Retinal pigment epithelial cell (primary cell): ENCODE results near the gene C4orf36.
A peak's percentile ranks its signal among the peaks of the same experiment; 100 is the strongest.

Source experiments
- DNase-seq: peaks from one replicate; pipeline ENCODE4 v3.0.0-alpha.2; 2010; ENCODE audit warnings: low read depth
- H3K4me3 ChIP-seq: 2 replicates; pipeline ENCODE4 v1.5.1; 2011; ENCODE audit warnings: mild to moderate bottlenecking, low read length, control low read depth, moderate library complexity
- TF ChIP-seq, protein P1 (sequence below): conservative IDR thresholded peaks from 2 replicates; pipeline ENCODE4 v1.5.1; 2011; ENCODE audit warnings: low read depth, low read length, control low read depth, inconsistent platforms

The C4orf36 gene

GRCh38 chr4:86891762-86892635, at the start of gene C4orf36:
C4orf36 (minus strand) TSS chr4:86892422; CDS start chr4:86891520, 902 bp downstream.
- peak within 1 kb of the TSS; percentile 67 for H3K4me3 ChIP-seq
- no peak for DNase-seq
- TF ChIP-seq, protein P1, sequence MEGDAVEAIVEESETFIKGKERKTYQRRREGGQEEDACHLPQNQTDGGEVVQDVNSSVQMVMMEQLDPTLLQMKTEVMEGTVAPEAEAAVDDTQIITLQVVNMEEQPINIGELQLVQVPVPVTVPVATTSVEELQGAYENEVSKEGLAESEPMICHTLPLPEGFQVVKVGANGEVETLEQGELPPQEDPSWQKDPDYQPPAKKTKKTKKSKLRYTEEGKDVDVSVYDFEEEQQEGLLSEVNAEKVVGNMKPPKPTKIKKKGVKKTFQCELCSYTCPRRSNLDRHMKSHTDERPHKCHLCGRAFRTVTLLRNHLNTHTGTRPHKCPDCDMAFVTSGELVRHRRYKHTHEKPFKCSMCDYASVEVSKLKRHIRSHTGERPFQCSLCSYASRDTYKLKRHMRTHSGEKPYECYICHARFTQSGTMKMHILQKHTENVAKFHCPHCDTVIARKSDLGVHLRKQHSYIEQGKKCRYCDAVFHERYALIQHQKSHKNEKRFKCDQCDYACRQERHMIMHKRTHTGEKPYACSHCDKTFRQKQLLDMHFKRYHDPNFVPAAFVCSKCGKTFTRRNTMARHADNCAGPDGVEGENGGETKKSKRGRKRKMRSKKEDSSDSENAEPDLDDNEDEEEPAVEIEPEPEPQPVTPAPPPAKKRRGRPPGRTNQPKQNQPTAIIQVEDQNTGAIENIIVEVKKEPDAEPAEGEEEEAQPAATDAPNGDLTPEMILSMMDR = no peak

- TF ChIP-seq, protein P1 = no peak
- H3K4me3 ChIP-seq = no peak overlapping the region
- no peak for DNase-seq
Measured at GRCh38 chr4:86940920-86941460, 48.8 kb upstream of the C4orf36 start.

GRCh38 chr4:86939729-86940575, 47.7 kb upstream of the C4orf36 start:
- TF ChIP-seq, protein P1 = no peak
- no peak for DNase-seq
- no peak overlapping the region for H3K4me3 ChIP-seq

- TF ChIP-seq, protein P1 = no peak
- DNase-seq = no peak
- H3K4me3 ChIP-seq = no peak overlapping the region
Measured at GRCh38 chr4:86938771-86939520, 46.7 kb upstream of the C4orf36 start.

GRCh38 chr4:86935853-86936733, 43.9 kb upstream of the C4orf36 start:
- TF ChIP-seq, protein P1 = no peak
- DNase-seq = no peak
- H3K4me3 ChIP-seq = peak overlapping the region; percentile 69

DNA sequence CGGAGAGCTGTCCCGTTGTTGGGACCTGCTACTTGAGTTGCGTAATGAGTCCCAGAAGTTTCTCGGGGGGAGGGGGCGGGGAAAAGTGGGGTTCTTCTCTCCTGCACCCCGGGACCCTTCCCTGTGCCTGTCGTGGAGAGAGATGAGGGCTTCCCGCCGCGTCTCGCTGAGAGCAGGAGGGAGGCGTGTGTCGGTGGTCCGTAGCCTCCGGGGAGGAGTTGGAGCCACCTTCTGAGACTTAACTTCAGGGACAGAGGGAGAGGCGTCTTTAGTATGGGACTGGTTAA, 43.3 kb upstream of the C4orf36 start:
- peak overlapping the region; percentile 69 for H3K4me3 ChIP-seq
- DNase-seq = no peak
- TF ChIP-seq, protein P1 = no peak
